GM21786 (cell line): Measurements from ENCODE around the gene KRTAP12-3.
"Not testable (repeated sequence)": the region's sequence is repeated elsewhere in the genome, so short reads cannot be mapped to it uniquely, and the experiment has no call there.

Experiments used
- ATAC-seq: cut with Tn5 transposase; IDR thresholded peaks from one replicate; pipeline ENCODE4 v1.9.1; 2021; ENCODE audit not compliant: unreplicated experiment

Gene KRTAP12-3

DNA sequence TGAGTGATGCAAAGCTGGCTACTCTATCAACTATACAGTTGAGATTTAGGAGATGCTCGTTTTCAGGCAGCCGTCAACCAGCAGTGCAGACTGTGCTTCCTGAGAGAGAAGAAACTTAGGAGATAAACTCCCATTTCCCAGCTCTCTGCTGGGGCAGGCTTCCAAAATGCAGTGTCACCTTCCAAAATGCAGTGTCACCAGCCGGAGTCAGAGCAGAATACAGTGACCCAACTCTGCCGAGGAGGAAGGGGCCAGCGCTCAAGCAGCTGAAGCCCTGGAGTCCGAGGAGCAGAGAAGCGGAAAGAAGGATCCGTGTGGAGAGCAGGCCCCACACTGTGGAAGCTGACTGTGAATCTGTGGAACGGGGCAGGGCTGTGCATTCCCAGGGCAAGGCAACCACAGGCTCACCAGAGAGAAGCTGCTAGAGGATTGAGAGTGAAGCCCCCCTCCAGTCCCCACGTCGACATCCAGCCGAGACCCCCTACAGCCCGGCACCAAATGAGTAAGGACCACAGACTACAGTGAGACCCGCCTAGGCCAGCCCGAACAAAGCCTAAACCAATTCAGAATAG is 24.9 kb downstream of the KRTAP12-3 start:
- no peak for ATAC-seq

- ATAC-seq = no peak
These were observed 26.3 kb downstream of the KRTAP12-3 start for GRCh38 chr21:44684077-44684476.

DNA sequence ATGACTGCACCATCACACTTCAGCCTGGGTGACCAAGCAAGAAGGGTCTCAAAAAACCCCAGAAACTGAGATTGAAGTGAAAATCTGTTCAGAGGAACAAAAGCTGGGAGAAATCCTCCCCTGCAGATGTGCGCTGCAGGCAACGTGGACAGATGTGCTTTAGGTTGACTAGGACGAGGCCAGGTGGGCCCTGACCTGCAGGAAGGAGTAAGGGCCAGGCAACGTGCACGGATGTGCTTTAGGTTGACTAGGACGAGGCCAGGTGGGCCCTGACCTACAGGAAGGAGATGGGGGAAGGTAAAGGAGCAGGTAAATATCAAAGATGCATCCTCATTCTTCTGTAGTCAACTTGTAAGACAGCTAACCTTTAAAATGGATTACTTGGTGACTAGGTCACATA is 26.8 kb downstream of the KRTAP12-3 start:
- no peak for ATAC-seq

- not testable (repeated sequence) for ATAC-seq
These were observed 27.3 kb downstream of the KRTAP12-3 start for GRCh38 chr21:44685050-44685449.

DNA sequence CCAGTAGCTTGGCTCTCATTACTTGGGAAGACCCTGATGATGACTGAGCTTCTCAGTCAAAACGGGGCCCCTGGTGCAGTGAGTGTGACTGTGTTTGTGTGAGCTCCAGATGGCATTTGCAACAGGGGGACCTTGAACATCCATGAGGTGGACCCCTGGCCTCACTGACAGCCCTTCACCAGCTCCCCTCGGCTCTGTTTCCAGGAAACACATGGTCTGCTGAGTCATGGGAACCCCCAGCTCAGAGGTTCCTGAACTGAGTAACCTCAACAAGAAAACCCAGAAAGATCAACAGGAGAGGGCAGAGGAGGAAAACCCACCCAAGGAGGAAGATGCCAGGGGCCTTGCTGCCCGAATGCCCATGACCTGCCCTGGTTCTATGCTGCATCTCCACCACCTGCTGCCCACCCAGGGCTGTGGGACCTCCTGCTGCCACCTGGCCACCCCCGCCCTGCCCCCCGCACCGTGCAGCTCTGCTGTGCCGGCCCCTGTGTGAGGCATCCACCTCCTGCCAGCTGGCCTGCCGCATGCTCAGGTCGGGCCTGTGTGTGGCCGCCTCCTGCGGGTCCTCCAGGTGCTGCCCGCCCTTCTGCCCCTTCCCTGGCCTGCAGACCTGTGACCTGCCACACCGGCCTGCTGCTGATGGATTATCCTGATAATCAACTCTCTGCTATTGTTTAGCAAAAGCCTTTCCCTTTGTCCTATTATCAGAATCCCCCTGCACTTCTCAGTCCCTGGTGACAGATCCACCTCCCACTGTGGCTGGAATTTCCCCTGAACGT is 28.5 kb downstream of the KRTAP12-3 start:
- no peak for ATAC-seq

GRCh38 chr21:44686843-44687561 is 29.3 kb downstream of the KRTAP12-3 start:
- no peak for ATAC-seq

- ATAC-seq = no peak
These were observed 29.9 kb downstream of the KRTAP12-3 start for GRCh38 chr21:44687671-44688070.

GRCh38 chr21:44689740-44690139 is 32.0 kb downstream of the KRTAP12-3 start:
- not testable (repeated sequence) for ATAC-seq

- ATAC-seq = no peak
These were observed 34.0 kb downstream of the KRTAP12-3 start for GRCh38 chr21:44691686-44692085.

GRCh38 chr21:44692798-44693512 is 35.2 kb downstream of the KRTAP12-3 start:
- no peak for ATAC-seq

GRCh38 chr21:44694776-44695175 is 37.0 kb downstream of the KRTAP12-3 start:
- no peak for ATAC-seq

GRCh38 chr21:44695184-44695583 is 37.5 kb downstream of the KRTAP12-3 start:
- no peak for ATAC-seq

DNA sequence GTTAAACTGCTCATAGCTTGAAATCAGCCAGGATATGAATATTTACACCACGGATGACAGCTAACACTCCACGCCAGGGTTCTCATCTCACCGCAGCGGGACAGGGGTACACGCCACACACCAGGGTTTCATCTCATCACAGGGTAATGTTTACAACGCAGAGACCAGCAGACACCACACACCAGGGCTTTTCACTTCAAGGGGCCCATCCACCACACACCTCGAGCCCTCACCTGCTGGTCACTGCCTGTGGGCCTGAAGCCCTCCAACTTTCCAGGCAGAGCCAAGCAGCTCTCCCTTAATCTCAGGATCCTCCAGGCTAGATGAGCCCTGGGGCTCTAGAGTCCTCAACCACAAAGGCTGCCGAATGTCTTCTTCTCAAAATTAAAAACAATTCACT is 37.9 kb downstream of the KRTAP12-3 start:
- no peak for ATAC-seq

DNA sequence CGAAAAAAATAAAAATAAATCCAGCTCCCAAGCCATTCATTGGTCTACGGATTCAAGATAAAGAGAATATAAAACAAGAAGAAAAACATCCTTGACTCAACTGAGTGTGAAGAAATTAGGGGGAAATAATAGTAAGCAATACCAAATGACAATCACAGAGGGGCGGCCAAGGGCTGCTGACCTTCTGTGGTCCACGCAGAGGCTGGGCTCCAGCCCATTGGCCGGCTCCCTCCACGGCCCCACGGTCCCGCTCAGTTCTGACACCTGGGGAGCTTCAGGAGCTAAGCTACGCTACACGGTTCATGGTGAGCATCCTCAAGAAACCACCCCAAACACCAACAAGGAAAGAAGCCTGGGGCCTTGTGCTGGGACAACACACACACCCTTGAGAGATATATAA is 38.8 kb downstream of the KRTAP12-3 start:
- ATAC-seq = no peak

GRCh38 chr21:44697172-44697810 is 39.6 kb downstream of the KRTAP12-3 start, which contains the start of gene KRTAP10-12:
TSS of gene KRTAP10-12 (plus strand) at chr21:44697172. CDS start at chr21:44697202, 30 bp downstream.
- ATAC-seq = not testable (repeated sequence)

- ATAC-seq = no peak
These were observed 40.3 kb downstream of the KRTAP12-3 start for GRCh38 chr21:44697811-44698734.

- ATAC-seq = no peak
These were observed 41.8 kb downstream of the KRTAP12-3 start for GRCh38 chr21:44699502-44700001.

DNA sequence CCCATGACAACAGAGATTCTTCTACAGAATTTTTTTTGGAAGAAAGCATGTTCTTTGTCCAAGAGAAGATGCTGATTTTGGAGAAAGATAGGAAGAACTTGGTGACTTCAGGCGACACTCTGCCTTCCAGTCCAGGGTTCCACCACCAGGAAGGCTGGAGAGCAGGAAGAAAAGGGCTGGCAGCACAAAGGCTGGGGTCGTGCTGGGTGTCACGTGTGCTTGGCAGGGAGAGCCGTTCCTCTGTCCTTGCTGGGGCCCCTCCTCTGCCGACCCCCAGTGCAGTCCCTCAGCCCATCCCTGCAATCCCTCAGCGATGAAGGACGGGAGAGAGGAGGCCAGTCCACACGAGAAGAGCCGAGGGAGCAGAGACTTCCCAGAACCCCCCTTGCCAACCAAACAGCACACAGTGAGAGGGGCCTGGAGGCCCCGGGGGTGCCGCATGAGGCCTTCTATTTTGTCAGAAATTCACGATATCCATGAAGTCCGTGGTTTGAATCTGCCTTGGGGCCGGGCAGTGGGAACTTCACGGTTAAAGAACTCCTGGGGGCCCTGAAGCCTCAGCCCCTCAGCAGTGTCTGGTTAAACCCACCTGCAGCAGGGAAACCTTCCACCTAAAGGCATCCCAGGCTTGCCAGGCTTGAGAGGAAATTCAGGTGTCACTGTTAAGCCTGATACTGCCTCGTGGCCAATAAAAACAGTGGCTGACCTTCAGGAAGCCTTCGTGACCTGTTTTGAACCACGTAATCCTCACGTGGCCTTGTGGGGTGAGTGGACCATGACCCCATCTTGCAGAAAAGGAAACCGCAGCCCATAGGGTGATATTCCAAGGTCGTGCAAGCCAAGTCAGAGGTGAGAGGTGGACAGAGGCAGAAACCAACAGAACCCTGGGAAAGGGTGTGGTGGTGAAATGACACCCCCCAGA is 42.6 kb downstream of the KRTAP12-3 start:
- ATAC-seq = no peak
